GM21717 (cell line): ENCODE measurements around the gene LRRC28.
A peak's percentile ranks its signal among the peaks of the same experiment; 100 is the strongest.
"Not testable (repeated sequence)": the region's sequence is repeated elsewhere in the genome, so short reads cannot be mapped to it uniquely, and the experiment has no call there.

ENCODE experiments used
- ATAC-seq: cut with Tn5 transposase; IDR thresholded peaks from one replicate; pipeline ENCODE4 v1.9.1; 2021; ENCODE audit warnings: mild to moderate bottlenecking, moderate library complexity; ENCODE audit not compliant: unreplicated experiment

Gene LRRC28

GRCh38 chr15:99250857-99251841, at the start of gene LRRC28:
Gene LRRC28 (plus strand): TSS chr15:99251481. CDS start chr15:99255958, 4,477 bp downstream.
- ATAC-seq, result peak; percentile 92

- ATAC-seq, result no peak
Measured at GRCh38 chr15:99202176-99202552, 49.1 kb upstream of the LRRC28 start.

- ATAC-seq, result no peak
Measured at GRCh38 chr15:99207672-99208071, 43.6 kb upstream of the LRRC28 start.

GRCh38 chr15:99209326-99209725, 42.0 kb upstream of the LRRC28 start:
- ATAC-seq, result no peak

- no peak for ATAC-seq
Measured at GRCh38 chr15:99210334-99210733, 40.9 kb upstream of the LRRC28 start.

- no peak for ATAC-seq
Measured at GRCh38 chr15:99211926-99212325, 39.4 kb upstream of the LRRC28 start.

GRCh38 chr15:99212406-99212805, 38.9 kb upstream of the LRRC28 start:
- no peak for ATAC-seq

GRCh38 chr15:99213187-99213811, 38.0 kb upstream of the LRRC28 start:
- peak; percentile 83 for ATAC-seq

GRCh38 chr15:99224372-99225214, 26.7 kb upstream of the LRRC28 start:
- no peak for ATAC-seq

GRCh38 chr15:99226802-99227201, 24.5 kb upstream of the LRRC28 start:
- no peak for ATAC-seq

- ATAC-seq, result no peak
Measured at GRCh38 chr15:99228120-99228770, 23.0 kb upstream of the LRRC28 start.

- no peak for ATAC-seq
Measured at GRCh38 chr15:99230867-99231266, 20.4 kb upstream of the LRRC28 start.

- ATAC-seq, result no peak
Measured at GRCh38 chr15:99232740-99233139, 18.5 kb upstream of the LRRC28 start.

- ATAC-seq, result not testable (repeated sequence)
Measured at GRCh38 chr15:99234160-99234559, 17.1 kb upstream of the LRRC28 start.

GRCh38 chr15:99238849-99239248, 12.4 kb upstream of the LRRC28 start:
- ATAC-seq, result no peak

- peak; percentile 93 for ATAC-seq
Measured at GRCh38 chr15:99239545-99240198, 11.6 kb upstream of the LRRC28 start.

GRCh38 chr15:99241752-99242151, 9.5 kb upstream of the LRRC28 start:
- no peak for ATAC-seq

GRCh38 chr15:99244306-99244705, 7.0 kb upstream of the LRRC28 start:
- no peak for ATAC-seq

GRCh38 chr15:99247062-99247461, 4.2 kb upstream of the LRRC28 start:
- ATAC-seq, result no peak
